Umbilical cord (tissue), 2 donors: ENCODE measurements around the gene MIA2. TPM values are rescaled to one million over a fixed set of nuclear protein-coding genes. Genes with fewer than 3 reads are reported as not detected.
"Not testable (repeated sequence)": the region's sequence is repeated elsewhere in the genome, so short reads cannot be mapped to it uniquely, and the experiment has no call there.

Experiments used
- DNase-seq: peaks from one replicate; pipeline ENCODE4 v3.0.0-alpha.2; 2015; ENCODE audit warnings: low spot score
- total RNA-seq: library from RNA; depleted of rRNA; stranded (reverse); fragments of >200 nt; gene quantifications from one replicate; pipeline ENCODE4 v1.2.3, GENCODE V29; 2014; ENCODE audit warnings: low replicate concordance; ENCODE audit not compliant: insufficient read depth

The MIA2 gene
- total RNA-seq, 1 donor from 2014 or later = 21.9 TPM

DNA sequence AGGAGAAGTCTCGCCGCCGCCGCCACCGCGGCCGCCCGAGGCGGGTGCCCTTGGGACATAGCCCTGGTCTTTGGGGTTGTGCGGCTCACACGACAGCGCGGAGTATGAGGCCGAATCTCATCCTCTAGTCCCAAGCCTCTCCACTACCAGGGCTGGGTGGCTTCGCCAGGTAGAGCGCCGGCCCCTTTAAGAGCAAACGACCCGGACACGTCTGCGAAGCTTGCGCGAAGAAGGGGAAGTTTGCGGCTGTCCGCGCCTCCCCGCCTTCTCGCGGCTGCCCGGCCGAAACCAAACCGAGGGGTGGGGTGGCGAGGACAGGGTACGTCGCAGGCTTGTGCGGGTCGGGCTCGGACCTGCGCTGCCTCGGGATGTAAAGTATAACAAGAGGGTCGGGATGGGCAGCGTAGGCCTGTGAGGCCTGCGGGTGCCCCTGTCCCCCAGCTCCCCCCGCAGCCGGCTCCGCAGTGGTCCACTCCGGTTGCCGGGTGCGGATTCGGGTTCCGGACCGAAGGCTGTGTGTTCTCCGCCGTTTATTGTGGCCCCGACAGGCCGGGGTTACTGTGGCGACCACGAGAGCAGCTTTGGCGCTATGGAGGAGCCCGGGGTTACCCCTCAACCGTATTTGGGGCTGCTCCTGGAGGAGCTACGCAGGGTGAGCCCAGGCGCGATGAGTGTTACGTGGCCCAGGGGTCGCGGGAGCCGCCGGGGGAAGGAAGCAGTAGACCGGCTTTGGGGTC lies 33.3 kb downstream of the MIA2 start:
- peak; percentile 92 for DNase-seq

- DNase-seq = no peak
These were observed 33.9 kb downstream of the MIA2 start for GRCh38 chr14:39267608-39268005.

GRCh38 chr14:39268393-39268792 lies 34.7 kb downstream of the MIA2 start:
- peak; percentile 2 for DNase-seq

DNA sequence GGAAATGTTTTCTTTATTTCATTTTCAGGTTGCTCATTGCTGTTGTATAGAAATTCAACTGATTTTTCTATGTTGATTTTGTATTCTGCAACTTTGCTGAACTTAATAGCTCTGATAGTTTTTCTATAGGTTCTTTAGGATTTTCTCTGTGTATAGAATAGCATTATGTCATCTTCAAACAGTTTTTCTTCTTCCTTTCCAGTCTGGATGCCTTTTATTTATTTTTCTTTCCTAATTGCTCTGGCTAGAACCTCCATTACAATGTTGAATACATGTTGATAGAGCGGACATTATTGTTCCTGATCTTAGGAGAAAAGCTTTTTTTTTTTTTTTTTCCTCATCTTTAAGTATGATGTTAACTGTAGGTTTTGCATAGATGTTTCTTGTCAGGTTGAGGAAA lies 39.2 kb downstream of the MIA2 start:
- no peak for DNase-seq

DNA sequence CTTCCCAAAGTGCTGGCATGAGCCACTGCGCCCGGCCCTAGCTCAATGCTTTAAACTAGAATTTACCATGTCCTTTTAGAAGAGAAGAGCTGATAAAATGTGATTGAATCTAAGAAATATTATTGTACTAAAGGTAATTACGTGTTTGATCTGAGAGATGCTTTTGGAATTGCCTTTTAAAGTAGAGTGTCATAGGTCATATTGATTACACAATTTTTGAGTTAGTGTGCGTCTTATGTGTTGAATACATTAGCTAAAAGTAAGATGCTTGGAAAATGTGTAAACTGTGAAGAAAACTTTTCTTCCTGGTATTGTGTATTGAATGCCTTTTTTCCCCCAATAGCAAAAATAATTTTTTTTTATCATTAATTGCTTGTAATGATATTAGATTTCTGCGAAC lies 41.7 kb downstream of the MIA2 start:
- no peak for DNase-seq

DNA sequence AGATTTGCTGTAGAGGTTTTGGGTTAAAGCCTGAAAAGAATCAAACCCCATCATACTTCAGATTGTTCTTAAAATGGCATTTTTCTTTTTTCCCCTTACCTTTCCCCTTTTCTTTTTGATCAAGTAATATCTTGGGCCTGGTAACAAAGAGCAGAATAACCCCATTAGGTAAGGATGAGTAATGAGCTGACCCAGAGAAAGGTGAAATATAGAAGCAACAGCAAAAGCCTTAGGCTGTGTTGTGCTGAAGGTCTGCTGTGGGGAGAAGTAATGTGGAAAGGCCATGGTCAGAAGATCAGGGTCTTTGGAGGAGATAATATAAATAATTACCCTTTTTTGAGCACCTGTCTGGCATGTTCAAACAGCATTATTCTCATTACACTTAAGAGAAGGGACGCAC lies 42.3 kb downstream of the MIA2 start:
- no peak for DNase-seq

GRCh38 chr14:39276579-39277114 lies 42.9 kb downstream of the MIA2 start:
- DNase-seq = no peak

DNA sequence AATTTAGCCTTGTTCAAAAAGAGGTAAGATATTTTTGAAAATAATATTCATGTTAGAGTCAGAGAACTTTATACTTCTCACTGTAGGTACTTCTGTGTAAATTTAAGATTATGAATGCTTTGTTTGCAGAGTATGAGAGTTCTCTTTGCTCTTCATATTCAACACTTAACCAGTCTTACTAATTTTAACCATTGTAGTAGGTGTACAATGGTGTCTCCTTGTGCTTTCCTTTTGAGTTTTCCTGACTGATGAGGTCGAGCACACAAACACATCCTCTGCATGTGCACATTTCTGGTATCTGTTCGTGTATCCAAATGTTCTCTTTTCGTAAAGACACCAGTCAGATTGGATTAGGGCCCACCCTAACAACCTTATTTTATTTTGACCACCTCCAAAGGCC lies 45.8 kb downstream of the MIA2 start:
- DNase-seq = no peak

DNA sequence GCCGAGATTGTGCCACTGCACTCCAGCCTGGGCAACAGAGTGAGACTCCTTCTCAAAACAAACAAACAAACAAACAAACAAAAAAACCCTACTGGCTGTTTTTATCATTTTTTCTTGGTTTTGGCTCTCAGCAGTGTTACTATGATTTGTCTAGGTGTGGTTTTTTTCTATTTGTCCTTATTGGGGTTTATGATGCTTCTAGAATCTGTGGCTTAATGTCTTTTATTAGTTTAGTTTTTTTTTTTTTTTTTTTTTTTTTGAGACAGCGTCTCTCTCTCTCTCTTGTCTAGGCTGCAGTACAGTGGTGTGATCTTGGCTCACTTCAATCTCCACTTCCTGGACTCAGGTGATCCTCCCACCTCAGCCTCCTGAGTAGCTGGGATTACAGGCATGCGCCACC lies 47.0 kb downstream of the MIA2 start:
- DNase-seq = not testable (repeated sequence)

DNA sequence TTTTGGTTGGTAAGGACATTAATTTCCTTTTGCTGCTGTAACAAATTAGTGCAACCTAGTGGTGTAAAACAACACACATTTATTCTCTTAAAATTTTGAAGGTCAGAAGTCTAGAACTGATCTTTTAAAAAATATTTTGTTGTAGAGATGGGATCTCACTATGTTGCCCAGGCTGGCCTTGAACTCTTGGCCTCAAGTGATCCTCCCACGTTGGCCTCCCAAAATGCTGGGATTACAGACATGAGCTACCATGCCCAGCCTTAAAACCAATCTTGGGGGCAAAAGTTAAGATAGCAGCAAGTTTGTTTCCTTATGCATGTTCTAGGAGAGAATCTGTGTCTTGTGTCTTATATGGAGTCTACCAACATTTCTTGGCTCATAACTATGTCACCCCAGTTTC lies 55.8 kb downstream of the MIA2 start:
- DNase-seq = no peak

DNA sequence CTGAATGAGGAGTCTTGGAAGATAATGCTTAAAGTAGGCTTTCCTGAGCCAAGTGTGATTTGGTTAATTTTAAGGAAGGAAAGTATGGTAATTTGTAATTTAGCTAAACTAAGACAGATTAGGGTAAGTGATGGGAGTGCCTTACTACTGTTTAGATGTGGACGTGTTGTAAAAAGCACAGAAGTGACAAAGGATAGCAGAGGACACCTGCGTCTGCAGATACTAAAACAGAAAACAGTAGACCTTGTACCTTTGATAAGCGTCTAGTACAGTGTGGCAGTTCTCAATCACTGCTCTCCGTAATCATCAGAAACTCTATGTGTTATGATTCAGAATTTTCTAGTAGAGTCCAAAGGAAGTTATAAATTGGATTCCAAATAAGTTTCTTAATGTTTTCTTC lies 58.0 kb downstream of the MIA2 start:
- DNase-seq = no peak

- no peak for DNase-seq
These were observed 59.9 kb downstream of the MIA2 start for GRCh38 chr14:39293629-39294028.

DNA sequence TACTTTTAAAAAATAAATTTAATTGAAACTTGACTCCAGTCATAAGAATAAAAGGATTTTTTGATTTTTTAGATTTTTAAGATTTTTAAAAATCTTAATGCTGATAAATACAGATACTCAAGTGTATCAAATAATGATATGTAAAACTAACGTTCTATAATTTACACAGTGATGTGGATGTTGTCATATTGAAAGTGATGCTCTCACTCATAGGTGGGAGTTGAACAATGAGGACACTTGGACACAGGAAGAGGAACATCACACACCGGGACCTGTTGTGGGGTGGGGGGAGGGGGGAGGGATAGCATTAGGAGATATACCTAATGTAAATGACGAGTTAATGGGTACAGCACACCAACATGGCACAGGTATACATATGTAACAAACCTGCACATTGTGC lies 66.7 kb downstream of the MIA2 start:
- not testable (repeated sequence) for DNase-seq

GRCh38 chr14:39302124-39302810 lies 68.6 kb downstream of the MIA2 start:
- no peak for DNase-seq

GRCh38 chr14:39303115-39303514 lies 69.4 kb downstream of the MIA2 start:
- DNase-seq = no peak

- DNase-seq = no peak
These were observed 74.1 kb downstream of the MIA2 start for GRCh38 chr14:39307815-39308214.

- DNase-seq = no peak
These were observed 76.3 kb downstream of the MIA2 start for GRCh38 chr14:39310051-39310450.

- no peak for DNase-seq
These were observed 82.2 kb downstream of the MIA2 start for GRCh38 chr14:39315859-39316444.

DNA sequence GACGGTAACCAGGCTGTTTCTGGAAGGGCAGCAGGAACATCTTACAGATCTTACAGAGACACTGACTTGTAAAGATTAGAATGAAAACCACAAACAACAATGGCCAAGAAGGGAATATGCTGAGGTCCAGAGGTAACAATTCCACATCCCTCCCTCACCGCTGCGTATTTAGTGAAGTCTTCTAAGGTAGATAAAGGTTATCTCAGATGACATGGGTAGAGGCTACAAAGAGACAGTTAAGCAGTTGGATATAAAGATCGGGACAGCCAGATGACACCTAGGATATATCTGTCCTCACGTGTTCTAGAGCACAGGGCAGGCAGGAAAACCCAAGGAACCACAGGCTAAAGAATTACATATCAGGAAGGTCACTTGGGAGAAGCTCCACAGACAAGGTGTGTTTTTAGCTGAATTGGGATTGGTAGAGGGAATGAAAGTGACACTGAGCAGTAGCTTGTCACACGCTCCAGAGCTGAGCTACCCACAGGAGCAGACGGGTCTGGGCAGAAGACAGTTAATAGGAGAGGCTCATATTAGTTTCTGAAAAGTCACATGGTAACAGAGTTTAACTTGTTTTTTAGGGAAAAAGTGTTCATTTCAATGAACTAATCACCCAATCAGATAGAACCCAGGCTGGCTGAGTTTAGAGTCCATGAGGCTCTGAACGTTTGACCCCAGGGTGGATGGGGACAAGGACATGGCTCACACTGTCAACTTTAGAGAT lies 83.3 kb downstream of the MIA2 start:
- no peak for DNase-seq

GRCh38 chr14:39318574-39318973 lies 84.9 kb downstream of the MIA2 start:
- no peak for DNase-seq

DNA sequence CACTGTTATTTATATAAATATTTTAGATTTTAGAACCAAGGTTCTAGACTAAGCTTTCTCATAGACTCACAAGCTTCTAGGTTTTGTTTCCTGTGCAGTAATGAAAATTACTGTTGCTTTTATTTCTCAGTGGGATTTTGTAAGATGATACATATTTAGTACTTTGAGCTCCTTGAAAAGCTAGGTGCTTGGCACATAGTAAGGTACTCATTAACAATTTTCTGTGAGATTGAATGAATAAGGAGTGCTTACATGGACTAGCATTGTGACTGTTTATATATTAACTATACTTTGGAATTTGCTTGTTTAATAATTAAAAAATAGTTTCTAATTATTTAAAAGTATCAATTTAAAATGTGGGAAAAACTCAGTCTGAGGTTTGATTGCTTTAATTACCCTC lies 85.7 kb downstream of the MIA2 start:
- no peak for DNase-seq

DNA sequence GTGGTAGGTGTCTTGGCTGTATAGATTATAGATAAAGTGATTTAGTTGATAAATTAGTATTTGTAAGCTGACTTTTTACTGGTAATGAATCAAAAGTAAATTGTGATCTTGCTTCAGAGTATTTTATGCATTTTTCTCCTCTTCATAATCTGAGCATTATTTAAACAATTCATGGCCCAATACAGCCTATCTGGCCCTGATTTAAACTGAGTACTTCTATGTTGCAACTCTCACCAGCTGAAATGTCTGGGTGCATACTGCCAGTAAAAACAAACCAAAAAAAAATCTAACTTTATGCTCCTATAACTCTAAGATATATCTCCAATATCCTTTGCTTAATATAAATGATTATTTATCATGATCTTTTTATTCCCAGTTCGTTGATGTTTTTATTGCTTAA lies 86.6 kb downstream of the MIA2 start:
- no peak for DNase-seq
